Mammary epithelial cell (primary cell): ENCODE results near the gene ATXN7L1.

Experiments
- CTCF ChIP-seq, 2 donors: IDR thresholded peaks in 1 of 2; conservative IDR thresholded peaks in 1 of 2; 2 replicates each; pipeline ENCODE4 v1.5.1; 2011 to 2012; ENCODE audit warnings: inconsistent platforms in 2 of 2, low read length in 2 of 2, mild to moderate bottlenecking in 2 of 2, control low read depth in 1 of 2, low read depth in 1 of 2; ENCODE audit not compliant: insufficient read depth in 1 of 2; ENCODE audit errors: extremely low read depth in 1 of 2
- EZH2 ChIP-seq: IDR thresholded peaks from 2 replicates; pipeline ENCODE4 v1.6.1; 2012; ENCODE audit warnings: low read length, inconsistent platforms, borderline replicate concordance

GRCh38 chr7:105654095-105654686, 222.2 kb downstream of the ATXN7L1 start:
- TF ChIP-seq CTCF (conservative IDR thresholded peaks at IDR 0.05 in 1 of 2, IDR thresholded peaks at IDR 0.05 in 1 of 2; ENCODE audit: extremely low read depth in 1 of 2, insufficient read depth in 1 of 2, low read depth in 1 of 2, low read length in 2 of 2) (no peak), EZH2 (no peak)
